CD4-positive, alpha-beta T cell treated with Interleukin-17A for 4 hours (primary cell): ENCODE measurements around the gene TMEM91.
"Not testable (repeated sequence)": the region's sequence is repeated elsewhere in the genome, so short reads cannot be mapped to it uniquely, and the experiment has no call there.

Source experiments
- DNase-seq: peaks from one replicate; pipeline ENCODE4 v3.0.0-alpha.2; 2020; ENCODE audit warnings: mixed read lengths

TMEM91 gene

DNA sequence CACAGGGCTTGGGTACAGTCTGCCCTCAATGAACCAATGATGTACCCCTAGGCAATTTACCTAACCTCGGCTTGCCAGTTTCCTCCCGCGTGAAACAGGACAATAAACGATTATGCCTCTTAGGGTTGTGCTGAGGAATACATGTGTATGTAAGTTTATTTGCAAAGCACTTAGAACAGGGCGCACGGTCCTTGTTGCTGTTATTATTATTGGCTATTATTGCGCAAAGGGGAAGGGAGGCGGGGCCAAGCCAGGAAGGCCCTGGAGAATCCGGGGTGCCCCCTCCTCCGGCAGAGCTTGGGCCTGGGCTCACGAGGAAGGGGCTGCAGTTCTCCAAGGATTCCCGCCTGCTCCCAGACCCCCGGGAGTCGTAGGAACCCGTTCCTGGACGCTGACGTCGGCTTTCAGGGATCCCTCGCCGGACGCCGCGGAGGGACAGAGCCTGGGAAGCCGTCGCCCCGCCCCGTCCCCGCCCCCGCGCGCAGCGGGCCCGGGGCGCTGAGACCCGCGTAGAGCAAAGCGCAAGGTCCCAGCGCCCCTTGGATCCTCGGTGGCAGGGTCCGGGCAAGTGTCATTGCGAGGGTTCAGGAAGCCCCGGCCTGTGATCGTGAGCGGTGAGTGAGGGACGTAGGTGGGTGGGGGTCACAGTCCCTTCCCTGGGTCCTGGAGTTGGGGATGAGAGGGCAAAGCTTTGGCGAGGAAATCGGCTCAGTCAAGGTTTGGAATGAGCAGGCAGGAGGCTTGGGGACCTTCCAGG is at the start of gene TMEM91:
TMEM91 (plus strand) TSS at position 293 of the 757 bp plus-strand sequence. CDS start 1,777 bp downstream, outside the sequence.
- DNase-seq, result peak; percentile 52

DNA sequence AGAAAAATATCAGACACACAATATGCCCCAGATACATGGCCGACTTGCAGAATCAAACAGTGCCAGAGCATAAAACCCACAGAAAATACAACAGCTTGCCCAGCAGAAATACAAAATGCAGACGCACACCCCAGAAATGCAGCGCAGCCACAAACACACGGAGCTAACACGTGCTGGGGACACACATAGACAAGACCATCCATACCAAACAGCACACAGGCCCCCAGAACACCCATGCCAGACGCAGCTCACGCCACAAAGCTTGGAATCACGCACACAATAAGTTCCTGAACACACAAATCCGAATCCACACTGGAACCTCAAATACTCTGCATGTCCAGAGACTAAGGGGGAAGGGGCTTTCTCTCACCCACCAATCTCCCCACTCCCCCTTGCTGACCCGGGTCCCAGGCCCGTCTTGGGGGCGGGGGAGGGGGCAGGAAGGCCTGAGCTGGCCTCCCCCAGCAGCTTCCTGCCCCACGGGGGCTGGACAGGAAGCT is 49.2 kb upstream of the TMEM91 start:
- peak; percentile 46 for DNase-seq

DNA sequence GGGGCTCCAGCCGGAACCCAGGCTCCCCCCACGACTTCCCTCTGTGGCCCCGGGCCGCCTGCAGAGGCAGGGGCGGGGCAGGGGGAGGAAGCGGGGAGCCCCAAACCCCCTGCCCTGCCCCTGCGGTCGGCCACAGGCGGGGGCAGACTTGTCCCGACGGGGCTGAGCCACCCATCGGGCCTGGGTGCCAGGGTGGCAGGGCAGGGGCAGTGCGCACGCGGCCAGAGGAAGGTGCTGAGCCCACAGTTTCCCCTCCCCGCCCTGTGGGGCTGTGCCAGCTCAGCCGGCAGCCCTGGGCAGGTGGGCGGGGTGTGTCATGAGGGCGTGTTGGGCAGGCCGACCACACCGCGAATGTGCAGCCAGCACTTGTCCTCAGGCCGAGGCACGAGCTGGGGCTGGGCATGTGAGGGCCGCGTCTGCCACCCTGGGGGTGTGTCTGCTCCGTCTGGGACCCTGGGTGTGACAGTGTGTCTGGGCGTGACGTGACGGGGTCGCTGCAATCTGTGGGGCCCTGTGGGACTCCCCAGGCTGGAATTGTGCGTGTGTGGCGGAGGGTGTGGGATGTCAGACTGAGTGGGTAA is 48.7 kb upstream of the TMEM91 start:
- peak; percentile 83 for DNase-seq

DNA sequence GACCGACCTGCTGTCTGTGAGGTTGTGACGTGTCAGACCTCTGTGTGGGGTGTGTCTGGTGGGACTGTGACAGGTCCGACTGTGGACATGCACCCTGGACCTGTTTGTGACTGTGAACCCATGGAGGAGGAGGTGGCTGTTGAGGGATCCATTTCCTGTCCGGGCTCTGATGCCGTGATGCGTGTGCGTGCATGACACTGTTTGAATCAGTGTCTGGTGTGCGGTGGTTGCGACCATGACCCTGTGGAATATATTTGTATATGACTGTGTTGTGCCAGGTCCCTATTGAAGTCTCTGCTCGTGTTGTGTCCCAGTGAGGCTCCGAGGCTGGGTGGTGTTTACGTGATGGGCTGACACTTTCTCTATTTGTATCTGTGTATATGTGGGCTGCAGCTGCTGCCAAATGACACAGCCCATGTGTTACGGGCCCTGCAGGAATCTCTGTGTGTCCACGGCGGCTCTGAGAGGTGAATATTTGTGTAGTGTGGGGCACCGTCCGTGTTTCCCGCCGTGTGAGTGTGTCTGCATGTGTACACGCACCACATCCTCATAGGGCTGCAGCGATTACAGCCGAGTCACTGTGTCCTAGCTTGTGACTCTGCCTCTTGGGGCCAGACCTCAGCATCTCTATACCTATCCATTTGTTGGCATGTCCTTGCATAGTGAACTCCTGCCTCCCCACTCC is 48.0 kb upstream of the TMEM91 start:
- peak; percentile 61 for DNase-seq

DNA sequence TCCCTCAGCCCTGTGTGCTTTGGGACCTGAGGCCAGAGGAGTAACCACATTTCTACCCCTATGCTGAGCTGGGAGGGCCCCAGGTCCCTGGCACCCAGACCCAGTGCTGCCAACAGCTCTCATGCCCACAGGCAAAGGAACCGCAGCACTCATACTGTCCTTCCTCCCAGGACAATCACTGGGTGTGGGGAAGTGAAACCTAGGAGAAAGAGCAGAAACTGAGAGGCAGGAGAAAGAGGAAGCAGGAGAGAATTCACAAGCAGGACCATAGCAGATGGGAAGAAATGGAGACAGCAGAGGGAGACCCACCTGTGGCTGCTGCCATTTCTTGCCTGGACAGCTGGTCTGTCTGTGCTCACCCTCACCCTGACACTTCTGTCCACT is 47.5 kb upstream of the TMEM91 start:
- no peak for DNase-seq

DNA sequence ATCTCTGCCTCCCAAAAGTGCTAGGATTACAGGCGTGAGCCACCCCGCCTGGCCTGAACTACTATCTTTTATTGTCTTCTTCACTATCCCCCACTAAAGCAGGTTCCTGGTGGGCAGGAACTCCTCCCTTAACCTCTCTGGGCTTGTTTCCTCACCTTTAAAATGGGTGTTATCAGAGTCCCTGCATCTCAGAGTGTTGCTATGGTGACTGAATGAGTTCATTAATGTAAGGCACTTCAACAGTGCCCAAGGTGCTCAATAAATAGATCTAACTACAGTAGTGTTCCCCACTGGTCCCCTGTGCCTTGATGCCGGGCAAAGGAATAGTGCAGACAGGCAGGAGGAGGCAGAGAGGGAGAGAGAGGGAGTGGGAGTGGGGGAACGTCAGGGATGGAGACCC is 45.9 kb upstream of the TMEM91 start:
- DNase-seq, result no peak

DNA sequence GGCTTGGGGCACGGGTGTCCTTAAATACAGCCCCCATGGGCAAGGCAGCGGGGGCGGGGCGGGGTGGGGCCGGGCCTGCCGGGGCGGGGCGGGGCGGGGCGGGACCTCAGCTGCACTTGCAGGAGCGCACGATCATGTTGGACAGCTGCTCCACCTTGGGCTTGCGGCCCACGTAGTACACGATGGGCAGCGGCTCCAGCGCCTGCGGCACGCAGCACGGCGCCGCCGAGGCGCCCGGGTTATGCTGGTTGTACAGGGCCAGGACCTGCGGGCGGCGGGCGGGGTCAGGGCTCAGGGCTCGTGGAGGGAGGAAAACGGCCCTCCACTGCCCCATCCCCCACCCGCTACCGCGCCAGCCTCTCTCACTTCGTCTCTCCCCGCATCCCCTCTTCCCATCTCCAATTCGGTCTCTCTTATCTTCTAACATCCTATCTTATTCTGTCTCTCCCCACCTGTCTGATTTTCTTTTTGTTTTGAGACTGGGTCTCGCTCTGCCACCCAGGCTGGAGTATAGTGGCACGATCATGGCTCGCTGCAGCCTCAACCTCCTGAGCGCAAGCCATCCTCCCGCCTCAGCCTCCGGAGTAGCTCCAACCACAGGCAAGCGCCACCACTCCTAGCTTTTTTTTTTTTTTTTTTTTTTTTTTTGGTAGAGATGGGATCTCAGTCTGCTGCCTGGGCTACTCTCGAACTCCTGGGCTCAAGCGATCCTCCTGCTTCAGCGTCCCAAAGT is 45.2 kb upstream of the TMEM91 start:
- no peak for DNase-seq

DNA sequence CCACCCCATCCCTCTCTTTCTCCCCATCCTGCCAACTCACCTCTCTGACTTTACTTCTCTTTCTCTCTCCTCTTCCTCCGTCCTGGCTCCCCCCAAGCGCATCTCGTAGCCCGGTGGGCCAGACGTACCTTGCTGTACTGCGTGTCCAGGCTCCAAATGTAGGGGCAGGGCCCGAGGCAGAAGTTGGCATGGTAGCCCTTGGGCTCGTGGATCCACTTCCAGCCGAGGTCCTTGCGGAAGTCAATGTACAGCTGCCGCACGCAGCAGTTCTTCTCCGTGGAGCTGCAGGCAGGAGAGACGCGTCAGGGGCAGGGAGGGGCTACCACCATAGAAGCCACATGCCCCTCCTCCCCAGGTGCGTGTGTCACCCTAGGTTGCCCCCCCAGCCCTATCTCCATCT is 44.3 kb upstream of the TMEM91 start:
- DNase-seq, result no peak

DNA sequence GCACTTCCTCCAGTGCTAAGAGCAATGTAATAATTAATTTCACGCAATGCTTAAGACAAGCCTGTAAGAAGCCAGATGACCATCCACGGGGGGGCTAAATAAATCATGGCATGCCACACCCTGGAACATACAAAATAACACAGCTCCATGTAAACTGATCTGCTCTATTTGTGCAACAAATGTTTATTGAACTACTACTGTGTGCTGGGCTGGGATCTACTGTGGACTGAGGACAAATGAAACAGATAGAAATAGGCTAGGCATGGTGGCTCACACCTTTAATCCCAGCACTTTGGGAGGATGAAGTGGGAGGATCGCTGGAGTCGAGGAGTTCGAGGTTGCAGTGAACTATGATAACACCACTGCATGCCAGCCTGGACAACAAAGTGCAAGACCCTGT is 43.9 kb upstream of the TMEM91 start:
- no peak for DNase-seq

DNA sequence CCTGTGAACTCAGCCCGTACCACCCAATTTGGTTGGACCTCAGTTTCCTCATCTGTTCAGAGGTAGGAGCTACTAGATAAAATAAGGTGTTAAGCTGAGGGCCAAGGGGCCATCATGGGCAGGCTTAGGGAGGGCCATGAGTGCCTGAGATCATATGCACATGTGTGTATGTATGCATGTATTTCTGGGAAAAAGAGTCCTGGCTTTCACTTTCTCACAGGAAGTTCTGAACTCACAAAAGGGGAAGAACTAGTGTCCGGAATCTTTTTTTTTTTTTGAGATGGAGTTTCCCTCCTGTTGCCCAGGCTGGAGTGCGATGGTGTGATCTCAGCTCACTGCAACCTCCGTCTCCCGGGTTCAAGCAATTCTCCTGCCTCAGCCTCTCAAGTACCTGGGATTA is 41.5 kb upstream of the TMEM91 start:
- DNase-seq, result no peak

DNA sequence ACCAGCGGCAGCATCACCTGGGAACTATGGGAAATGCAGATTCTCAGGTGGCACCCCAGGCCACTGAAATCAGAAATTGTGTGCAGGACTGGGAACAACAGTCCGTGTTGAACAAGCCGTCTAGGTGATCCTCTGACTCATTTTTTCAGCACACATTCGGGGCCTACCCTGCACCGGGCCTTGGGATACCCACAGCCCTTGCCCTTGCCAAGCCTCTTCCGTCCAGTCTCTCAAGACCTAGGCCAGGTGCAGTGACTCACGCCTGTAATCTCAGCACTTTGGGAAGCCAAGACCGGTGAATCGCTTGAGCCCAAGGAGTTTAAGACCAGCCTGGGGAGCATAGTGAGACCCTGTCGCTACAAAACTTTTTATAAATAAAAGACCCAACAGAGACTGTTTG is 40.9 kb upstream of the TMEM91 start:
- DNase-seq, result no peak

DNA sequence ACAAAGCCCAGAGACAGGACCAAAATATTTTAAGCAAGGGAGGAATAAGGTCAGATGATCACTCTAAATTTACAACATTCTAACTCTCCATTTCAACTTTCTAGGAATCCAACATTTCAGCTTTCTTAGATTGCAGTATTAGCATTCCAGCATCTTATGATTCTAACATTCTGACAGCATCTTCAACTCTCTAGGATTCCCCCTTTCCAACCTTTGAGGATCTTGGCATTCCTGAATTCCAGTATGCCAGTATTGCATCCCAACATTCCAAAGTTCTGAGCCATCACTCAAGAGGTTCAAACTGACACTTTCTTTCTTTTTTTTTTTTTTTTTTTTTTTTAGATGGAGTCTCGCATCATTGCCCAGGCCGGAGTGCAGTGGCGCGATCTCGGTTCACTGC is 36.4 kb upstream of the TMEM91 start:
- no peak for DNase-seq

DNA sequence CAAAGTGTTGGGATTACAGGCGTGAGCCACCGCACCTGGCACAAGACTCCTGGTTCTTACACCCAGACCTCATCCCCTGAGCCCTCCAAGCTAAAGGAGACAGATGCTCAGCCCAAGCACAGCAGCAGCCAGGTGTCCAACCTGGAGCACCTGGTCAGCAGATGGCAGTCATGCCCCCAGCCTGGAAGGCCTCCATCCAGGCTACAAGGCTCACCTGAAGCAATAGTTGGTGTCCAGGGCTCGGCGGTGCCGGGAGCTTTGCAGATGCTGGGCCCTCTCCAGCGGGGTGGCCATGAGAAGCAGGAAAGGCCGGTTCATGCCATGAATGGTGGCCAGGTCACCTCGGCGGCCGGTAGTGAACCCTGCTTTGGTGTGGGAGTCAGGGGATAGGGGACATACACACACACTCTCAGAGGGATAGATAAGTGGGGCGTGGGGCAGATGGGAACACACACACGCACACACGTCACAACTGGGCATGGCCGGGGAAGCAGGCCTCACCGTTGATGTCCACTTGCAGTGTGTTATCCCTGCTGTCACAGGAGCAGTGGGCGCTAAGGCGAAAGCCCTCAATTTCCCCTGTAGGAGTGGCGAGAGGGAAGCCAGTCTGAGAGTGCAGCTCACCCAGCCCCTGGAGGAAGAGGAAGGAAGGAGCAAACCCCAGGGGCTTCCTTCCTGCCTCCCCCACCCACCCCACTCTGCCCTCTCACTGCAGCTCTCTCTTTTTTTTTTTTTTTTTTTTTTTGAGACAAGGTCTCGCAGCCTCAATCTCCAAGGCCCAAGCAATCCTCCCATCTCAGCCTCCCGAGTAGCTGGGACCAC is 34.5 kb upstream of the TMEM91 start:
- DNase-seq, result peak; percentile 50

DNA sequence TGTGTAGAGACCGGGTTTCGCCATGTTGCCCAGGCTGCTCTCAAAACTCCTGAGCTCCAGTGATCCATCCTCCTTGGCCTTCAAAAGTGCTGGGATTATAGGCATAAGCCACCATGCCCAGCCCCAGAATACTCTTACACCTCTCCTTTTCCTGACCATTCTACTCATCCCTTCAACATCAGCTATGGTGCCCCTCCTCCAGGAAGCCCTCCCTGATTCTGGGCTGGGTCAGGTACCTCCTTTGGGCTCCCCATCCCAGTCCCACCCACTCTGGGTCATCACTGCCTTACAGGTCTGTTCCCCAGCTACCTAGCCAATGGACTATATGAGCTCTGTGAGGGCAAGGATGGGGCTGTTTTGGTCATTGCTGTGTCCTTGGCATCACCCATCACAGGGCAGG is 32.2 kb upstream of the TMEM91 start:
- no peak for DNase-seq

DNA sequence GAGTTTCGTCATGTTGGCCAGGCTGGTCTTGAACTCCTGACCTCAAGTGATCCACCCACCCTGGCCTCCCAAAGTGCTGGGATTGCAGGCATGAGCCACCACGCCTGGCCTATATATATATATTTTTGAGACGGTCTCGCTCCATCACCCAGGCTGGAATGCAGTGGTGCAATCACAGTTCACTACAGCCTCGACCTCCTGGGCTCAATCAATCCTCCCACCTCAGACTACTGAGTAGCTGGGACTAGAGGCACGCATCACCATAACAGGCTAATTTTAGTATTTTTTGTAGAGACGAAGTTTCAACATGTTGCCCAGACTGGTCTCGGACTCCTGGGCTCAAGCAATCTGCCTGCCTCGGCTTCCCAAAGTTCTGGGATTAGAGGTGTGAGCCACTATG is 29.4 kb upstream of the TMEM91 start:
- DNase-seq, result not testable (repeated sequence)

DNA sequence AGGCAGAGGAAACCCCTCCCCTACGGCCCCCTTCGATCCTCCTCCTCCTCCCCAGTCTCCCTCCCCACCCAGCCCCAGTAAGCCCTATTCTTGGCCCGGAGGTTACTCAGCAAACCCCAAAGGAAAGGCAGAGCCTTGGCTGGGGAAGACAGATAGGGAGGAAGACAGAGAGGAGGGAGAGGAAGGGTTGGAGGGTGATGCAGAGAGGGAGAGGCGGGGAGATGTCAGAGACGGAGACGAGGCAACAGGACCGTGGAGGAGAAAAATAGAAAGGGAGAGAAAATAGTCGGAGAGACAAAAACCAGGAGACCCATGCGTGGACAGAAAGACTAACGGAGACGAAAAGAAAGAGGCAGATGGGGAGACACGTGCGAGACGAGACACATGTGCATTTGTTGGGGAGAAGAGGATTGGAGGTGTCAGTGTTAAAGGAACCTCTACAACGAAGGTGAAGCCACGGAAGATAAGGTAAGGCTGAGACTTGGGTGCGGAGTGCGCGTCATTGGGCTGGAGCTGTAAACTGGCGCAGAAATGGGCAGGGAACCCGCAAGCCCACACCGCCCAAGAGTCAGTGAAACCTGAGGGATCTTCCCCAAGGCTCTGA is 25.5 kb upstream of the TMEM91 start:
- DNase-seq, result no peak

DNA sequence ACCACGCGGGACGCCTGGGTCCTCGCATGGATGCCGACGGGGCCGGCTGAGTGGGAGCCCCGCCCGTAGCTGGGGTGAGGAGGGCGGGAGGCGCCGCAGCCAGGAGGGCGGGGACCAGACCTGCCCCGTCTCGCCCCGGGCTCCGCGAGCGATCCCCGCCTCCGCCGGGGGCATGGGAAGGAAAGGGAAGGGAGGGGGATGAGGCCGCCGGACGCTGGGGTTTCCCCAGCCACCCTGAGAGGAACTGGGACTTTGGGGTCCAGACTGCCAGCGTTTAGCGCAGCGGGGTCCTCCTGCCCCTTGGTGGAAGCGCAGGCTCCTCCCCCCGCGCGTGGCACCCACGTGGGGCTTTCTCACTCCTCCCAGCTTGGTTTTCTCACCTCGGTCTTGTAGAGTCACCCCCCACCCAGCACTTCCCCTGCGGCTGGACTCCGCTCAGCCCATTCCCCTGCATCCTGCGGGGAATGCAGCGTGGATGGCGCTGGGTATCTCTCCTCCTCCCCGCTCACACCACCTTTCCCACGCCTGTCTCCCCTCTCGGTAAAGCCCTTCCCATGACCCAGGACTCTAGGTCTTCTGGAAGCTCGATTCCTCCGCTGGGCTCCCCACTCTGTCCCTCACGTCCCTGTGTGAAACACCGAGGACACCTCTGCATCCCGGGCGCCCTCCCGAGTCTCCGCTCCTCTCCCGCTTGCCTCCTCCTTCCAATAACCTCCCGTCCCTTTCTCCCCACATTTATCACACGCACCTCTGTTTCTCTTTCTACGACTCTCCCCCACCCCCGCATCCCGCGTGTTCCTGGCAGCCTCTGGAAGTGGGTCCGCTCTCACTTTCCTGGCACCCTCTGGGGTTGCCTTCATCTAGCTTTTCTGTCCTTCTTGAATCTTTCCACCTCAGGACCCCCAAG is 24.7 kb upstream of the TMEM91 start:
- peak; percentile 86 for DNase-seq

DNA sequence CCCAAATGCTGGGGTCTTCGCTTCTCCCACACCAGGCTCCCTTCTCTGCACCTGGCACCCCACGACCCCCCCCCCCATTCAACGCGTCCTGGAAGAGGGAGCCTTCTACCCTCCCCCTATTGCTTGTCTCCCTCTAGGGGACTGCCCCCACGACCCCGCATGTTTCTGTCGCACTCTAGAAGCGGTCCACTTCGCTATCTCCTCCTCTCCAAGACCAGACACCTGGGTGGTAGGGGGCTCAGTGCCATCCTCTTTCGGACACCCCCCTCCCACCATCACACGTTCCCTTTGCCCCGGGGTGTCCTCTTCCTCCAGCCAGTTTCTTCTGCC is 24.1 kb upstream of the TMEM91 start:
- no peak for DNase-seq

DNA sequence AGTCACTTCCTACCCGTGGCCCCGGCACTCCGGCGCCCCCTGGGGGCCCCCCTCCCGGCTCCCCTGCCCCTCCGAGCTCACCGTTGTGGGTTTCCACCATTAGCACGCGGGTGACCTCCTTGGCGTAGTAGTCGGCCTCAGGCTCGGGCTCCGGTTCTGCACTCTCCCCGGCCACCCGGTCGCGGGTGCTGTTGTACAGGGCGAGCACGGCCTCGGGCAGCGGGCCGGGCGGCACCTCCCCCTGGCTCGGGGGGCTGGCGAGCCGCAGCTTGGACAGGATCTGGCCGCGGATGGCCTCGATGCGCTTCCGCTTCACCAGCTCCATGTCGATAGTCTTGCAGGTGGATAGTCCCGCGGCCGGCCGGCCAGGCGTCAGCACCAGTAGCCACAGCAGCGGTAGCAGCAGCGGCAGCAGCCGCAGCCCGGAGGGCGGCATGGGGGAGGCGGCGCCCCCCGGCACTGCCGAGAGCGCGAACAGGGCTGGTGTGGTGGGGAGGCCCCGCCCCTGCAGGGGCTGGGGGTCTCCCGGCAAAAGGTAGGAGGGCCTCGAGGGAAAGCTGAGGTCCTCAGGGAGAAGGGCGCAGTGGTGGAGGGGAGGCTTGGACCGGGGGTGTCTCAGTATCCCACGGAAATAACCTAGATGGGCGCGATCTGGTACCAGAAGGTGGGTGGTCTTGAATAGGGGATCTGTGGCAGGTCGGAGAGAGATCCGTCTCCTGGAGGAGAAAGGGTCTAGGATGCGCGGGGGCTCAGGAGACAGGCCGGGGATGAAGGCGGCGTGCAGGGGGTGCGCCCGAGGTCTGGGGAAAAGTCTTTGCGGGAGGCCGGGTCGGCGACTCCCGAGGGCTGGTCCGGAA is 23.5 kb upstream of the TMEM91 start:
- DNase-seq, result peak; percentile 85
